NOMO-1 treated with dmso at 0.1 percent for 144 hours (cell line): ENCODE results near the gene RABGAP1L.

ENCODE experiments used
- DNase-seq: peaks from one replicate; lab custom pipeline; 2025; ENCODE audit not compliant: unreplicated experiment; lab: John Stamatoyannopoulos, UW

RABGAP1L gene

GRCh38 chr1:174911606-174912005 is 752.3 kb downstream of the RABGAP1L start:
- no peak for DNase-seq

GRCh38 chr1:174912264-174912663 is 752.9 kb downstream of the RABGAP1L start:
- no peak for DNase-seq

DNA sequence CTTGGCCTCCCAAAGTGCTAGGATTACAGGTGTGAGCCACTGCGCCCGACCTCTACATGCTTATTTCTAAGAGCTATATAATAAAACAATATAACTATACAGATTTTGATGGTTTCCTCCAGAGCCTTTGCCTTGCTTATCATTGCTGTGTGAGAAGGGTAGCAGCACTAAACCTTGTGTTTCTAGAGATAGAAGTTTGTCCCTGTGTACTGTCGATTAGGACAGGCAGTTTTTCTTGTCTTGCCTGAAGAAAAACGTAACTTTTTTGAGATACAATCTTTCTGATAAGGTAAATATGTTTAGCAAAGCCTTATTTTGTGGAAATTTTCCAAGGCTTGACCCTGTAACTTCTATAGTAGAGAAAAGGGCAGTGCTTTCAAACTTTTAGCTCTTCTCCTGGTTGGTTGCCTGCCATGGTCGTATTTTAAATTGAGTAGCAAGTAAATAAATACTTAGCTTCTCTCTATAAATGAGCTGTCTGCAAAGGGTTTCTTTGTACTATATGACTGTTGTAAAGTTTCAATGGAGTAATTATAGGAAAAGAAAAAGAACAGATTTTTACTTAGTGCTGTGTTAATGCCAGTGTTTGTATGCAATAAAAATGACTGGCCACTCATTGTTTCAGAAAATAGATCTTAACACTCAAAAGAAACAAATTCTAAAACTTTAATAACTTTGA is 754.0 kb downstream of the RABGAP1L start:
- no peak for DNase-seq

- DNase-seq, result no peak
Observed at GRCh38 chr1:174914991-174915390, 755.7 kb downstream of the RABGAP1L start.

GRCh38 chr1:174916846-174917245 is 757.5 kb downstream of the RABGAP1L start:
- no peak for DNase-seq

- DNase-seq, result no peak
Observed at GRCh38 chr1:174920093-174920492, 760.8 kb downstream of the RABGAP1L start.

DNA sequence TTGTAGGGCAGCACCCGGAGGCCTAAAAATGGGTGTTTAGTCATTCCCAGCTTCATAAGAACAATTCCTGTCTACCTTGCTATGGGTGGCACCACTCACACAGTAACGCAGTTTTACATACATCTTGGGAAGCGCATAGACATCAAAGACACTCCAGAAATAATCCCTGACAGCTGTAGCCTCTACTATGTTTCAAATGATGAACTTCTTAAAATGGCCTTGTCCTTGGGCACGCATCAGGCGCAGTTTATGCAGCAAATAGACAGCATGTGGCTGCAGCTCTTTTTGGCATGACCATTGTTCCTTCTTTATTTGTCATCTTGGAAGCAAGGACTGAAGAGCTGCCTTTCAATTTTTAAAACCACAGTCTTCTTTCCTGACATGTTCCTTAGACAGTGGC is 762.8 kb downstream of the RABGAP1L start:
- no peak for DNase-seq

DNA sequence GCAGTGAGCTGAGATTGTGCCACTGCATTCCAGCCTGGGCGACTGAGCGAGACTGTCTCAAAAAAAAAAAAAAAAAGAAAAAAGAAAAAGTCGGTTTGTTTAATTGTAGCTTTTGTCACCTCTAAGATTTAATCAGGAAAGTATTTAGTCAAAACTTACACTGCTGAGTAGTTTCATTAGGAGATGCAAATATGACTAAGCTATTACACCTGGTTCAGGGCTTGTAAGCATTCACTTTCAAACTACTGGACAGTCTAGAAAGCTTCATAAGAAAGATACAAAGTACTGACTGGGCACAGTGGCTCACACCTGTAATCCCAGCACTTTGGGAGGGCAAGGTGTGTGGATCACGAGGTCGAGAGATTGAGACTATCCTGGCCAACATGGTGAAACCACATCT is 764.5 kb downstream of the RABGAP1L start:
- DNase-seq, result no peak

DNA sequence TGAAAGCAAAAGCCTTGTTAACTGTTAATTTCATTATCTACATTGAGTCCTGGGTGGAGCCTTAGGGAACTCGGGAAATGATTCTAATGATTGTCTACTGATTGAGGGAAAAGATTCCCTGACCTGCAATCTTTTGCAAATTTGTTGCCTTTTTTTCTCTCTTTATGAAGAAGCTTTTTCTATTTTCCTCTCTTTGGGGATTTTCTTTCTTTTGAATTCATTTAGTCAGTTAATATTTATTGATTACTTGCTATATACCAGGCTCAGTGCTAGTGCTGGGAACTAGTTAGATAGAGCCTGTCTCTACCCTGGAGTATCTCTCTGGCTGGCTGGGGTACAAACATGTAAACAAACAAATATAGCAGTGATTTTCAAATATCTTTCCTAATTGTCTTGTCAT is 769.2 kb downstream of the RABGAP1L start:
- no peak for DNase-seq

DNA sequence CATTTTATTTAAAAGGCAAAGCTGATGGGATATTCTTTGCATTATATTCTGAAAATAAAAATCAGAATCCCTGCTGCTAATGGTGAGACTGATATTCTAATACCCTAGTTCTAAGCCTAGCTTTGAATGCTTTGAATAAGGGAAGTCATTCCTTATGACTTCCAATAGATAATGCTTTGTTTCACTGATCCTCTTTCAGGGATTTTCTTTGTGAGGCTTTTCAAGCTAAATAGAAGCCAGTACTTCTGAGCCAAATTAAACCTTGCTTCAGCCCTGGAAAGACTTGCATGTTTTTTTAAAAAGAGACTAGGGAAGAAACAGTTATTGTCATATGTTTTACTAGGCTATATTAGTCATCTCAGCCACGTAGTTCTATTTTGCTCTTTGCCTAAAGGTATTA is 771.9 kb downstream of the RABGAP1L start:
- DNase-seq, result no peak

DNA sequence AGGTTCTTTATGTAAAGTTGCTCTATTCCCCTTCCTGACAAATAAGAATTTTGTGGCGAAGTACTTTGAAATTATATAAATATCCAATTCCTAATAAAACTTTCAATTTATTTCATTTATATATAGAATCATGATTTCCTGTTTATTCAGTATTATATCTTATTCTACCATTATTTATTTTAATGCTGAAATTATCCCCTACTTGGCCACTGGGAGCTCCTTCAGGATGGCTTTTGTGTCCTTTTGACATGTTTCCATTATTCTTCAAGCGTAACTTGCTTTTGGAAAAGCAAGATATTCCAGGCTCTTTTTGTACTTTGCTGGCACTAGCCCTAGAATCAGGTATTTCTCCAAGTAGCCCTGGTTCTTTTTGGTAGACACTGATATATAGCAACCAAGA is 773.3 kb downstream of the RABGAP1L start:
- DNase-seq, result no peak

DNA sequence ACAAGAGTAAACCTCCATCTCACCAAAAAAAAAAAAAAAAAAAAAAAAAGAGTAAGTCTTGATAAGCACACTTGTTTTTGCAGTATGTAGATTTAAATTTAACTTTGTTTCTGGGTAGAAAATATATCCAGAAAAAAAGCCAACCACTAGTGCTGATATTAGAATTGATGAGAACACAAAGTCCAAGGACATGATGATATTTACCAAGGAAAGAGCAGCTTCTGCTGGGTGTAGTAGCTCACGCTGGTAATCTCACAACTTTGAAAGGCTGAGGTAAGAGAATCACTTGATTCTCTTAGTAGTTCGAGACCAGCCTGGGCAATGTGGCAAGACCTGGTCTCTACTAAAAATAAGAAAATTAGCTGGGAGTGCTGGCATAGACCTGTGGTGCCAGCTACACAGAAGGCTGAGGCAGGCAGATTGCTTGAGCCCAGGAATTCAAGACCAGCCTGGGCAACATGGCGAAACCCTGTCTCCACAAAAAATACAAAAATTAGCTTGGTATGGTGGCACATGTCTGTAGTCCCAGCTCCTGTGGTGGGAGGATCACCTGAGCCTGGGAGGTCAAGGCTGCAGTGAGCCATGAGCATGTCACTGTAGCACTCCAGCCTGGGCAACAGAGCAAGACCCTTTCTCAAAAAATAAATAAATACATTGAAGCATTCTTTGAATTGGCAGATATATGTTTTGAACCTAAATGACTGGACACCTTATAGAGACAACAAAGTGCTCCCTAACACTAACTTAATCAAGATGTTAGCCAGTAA is 776.8 kb downstream of the RABGAP1L start:
- no peak for DNase-seq

GRCh38 chr1:174938281-174939007 is 779.1 kb downstream of the RABGAP1L start:
- no peak for DNase-seq

GRCh38 chr1:174939775-174940545 is 780.6 kb downstream of the RABGAP1L start:
- DNase-seq, result no peak

- DNase-seq, result no peak
Observed at GRCh38 chr1:174940646-174941175, 781.4 kb downstream of the RABGAP1L start.

GRCh38 chr1:174942547-174943255 is 783.4 kb downstream of the RABGAP1L start:
- DNase-seq, result peak; percentile 79

DNA sequence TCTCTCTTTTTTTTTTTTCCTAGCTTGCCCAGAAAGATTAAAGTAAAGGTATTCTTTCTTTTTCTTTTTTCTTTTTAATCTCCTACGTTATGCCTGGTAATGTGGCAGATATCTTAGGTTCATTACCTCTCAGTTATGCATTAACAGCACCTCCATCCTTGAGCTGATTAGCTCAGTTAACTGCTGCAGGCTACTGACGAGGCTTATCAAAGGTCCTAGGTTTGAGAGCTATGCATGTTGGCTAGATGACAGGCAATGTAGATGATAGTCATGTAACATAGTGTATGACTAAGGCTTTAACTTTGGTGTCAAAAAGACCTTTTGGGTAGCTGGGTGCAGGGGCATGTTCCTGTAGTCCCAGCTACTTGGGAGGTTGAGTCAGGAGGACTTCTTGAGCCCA is 786.7 kb downstream of the RABGAP1L start:
- DNase-seq, result no peak

DNA sequence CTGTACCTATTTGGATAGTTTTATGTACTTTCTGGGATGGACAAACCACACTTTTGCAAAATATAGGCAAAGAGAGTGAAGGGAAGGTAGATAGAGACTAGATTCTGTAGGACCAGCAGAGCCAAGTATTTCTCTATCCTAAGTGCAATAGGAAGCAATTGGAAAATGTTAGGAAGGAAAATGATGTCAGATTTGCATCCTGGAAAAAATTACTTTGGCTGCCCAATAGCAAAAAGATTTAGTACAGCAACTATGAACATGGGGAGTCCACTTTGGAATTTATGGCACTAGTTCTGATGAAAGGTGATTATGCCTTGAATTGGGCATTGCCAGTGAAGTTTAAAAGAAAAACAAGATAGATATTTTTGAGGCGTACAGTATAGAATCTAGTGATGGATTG is 789.7 kb downstream of the RABGAP1L start:
- DNase-seq, result no peak

DNA sequence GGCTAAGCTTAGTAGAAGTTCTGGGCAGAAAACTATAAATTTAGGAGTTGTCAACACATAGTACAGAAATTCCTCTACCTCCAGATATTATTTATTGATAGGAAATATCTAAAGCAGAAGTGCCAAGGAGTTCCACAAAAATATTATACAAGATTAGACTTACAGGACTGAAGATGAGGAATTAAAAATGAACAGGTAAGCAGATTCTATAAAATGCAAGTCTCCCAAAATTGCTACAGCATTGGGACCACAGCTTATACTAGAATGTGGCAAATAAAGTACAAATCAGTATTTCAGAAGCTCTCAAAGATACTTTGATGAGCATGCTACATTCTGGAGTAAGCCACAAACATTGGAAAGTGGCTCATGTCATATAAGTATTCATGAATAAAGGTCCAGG is 790.3 kb downstream of the RABGAP1L start:
- DNase-seq, result no peak

- DNase-seq, result no peak
Observed at GRCh38 chr1:174953285-174954072, 794.2 kb downstream of the RABGAP1L start.
